Epithelial cell of proximal tubule (primary cell): ENCODE measurements around the gene TTLL1. TPM values are rescaled to one million over a fixed set of nuclear protein-coding genes. Genes with fewer than 3 reads are reported as not detected.

Experiments used
- DNase-seq: peaks from one replicate; pipeline ENCODE4 v3.0.0-alpha.2; 2011; ENCODE audit warnings: low read depth
- H3K4me3 ChIP-seq: 2 replicates; pipeline ENCODE4 v1.5.1; 2011; ENCODE audit warnings: low read depth, mild to moderate bottlenecking, low read length
- CTCF ChIP-seq: conservative IDR thresholded peaks from 2 replicates; pipeline ENCODE4 v1.5.1; 2012; ENCODE audit warnings: low read depth, mild to moderate bottlenecking, low read length
- total RNA-seq: library from RNA; depleted of rRNA; stranded (reverse); fragments of >200 nt; gene quantifications from 2 replicates; pipeline ENCODE4 v1.2.3, GENCODE V29; 2015

The TTLL1 gene
- total RNA-seq, 1 donor from 2014 or later = 8.9 TPM

DNA sequence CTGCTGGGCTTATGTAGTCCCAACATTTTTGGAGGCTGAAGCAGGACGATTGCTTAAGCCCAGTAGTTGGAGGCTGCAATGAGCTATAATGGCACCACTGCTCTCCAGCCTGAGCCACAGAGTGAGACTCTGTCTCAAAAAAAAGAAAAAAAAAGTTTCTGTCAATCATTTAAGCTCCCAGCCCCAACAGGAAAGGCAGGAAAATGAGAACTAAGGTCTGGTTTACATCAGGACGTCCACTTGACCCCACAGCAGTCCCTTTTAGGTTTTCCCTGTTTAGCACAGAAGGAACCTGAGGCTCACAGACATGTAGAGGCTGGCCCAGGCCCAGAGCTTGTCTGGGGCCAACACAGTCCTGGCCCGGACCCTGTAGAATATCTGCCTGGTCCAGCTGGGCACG, 9.2 kb upstream of the TTLL1 start:
- no peak for TF ChIP-seq CTCF
- DNase-seq = no peak
- H3K4me3 ChIP-seq = no peak overlapping the region

GRCh38 chr22:43096420-43096819, 7.2 kb upstream of the TTLL1 start:
- H3K4me3 ChIP-seq = no peak overlapping the region
- no peak for TF ChIP-seq CTCF
- no peak for DNase-seq

DNA sequence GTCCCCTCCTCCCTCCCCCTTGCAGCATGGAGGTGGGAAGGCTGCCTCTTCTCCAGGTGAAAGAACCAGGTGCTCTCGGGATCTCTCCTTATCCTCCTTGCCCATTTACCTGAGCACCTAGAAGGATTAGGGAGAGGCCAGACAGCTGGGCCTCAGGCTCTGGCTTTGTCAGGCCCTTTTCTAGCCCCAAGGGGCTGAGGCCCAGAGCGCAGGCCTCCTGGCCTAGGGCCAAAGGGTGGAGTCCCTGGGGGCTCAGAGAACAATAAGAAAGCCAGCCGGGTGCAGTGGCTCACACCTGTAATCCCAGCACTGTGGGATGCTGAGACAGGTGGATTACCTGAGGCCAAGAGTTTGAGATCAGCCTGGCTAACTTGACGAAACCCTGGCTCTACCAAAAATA, 5.4 kb upstream of the TTLL1 start:
- no peak for DNase-seq
- TF ChIP-seq CTCF = no peak

GRCh38 chr22:43094085-43094484, 4.9 kb upstream of the TTLL1 start:
- DNase-seq = no peak
- TF ChIP-seq CTCF = no peak
- H3K4me3 ChIP-seq = no peak overlapping the region

More for the DNA sequence above, 5.4 kb upstream of the TTLL1 start:
- H3K4me3 ChIP-seq = no peak overlapping the region

- no peak for DNase-seq
- no peak overlapping the region for H3K4me3 ChIP-seq
- no peak for TF ChIP-seq CTCF
Observed at GRCh38 chr22:43092085-43092484, 2.9 kb upstream of the TTLL1 start.

DNA sequence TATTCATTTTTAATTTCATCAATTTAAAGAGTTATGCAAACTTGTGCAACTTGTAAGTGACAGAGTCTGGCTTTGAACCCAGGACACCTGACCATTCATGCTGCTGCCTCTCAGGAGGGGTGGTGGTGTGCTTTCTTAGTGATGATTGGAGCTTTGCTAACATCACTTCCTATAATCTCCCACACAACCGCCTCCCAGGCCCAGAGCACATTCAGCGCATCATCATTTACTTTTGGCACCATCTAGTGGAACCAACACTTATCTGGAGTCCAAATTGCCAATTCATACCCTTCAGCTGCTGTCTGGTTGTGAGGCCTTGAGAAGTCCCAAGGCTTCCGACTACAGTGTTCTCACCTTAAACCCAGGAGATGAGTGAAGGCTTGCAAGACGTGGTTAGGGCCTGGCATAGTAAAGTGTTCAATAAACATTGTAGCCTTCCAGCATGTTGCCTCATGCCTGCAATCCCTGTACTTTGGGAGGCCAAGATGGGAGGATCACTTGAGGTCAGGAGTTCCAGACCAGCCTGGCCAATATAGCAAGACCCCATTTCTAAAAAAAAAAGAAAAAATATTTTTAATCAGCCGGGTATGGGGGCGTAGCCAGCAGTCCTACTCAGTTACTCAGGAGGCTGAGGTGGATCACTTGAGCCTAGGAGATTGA, 1.1 kb upstream of the TTLL1 start:
- peak; percentile 49 for DNase-seq
- peak; percentile 63 for TF ChIP-seq CTCF
- H3K4me3 ChIP-seq = no peak overlapping the region

GRCh38 chr22:43088627-43088983, 586 bp downstream of the TTLL1 start:
- no peak for DNase-seq
- TF ChIP-seq CTCF = no peak
- peak overlapping the region; percentile 72 for H3K4me3 ChIP-seq
